Duodenal mucosa (tissue), 2 donors: ENCODE measurements around the gene CHRDL2.

Experiments
- H3K27ac ChIP-seq: one replicate; pipeline ENCODE4 v1.7.0; 2013; ENCODE audit warnings: low read depth, low read length
- H3K27me3 ChIP-seq, 2 donors: one replicate each; pipeline ENCODE4 v1.7.0; 2013; ENCODE audit warnings: low read length in 2 of 2, control low read depth in 1 of 2; ENCODE audit not compliant: insufficient read depth in 2 of 2, control insufficient read depth in 1 of 2
- H3K36me3 ChIP-seq, 2 donors: one replicate each; pipeline ENCODE4 v1.7.0; 2013; ENCODE audit warnings: low read length in 2 of 2, control low read depth in 1 of 2; ENCODE audit not compliant: insufficient read depth in 2 of 2, control insufficient read depth in 1 of 2
- H3K4me1 ChIP-seq, 2 donors: one replicate each; pipeline ENCODE4 v1.7.0; 2013; ENCODE audit warnings: low read length in 2 of 2, control low read depth in 1 of 2; ENCODE audit not compliant: insufficient read depth in 2 of 2, control insufficient read depth in 1 of 2
- H3K4me3 ChIP-seq, 2 donors: one replicate each; pipeline ENCODE4 v1.7.0; 2013; ENCODE audit warnings: low read length in 2 of 2, low read depth in 1 of 2
- H3K9ac ChIP-seq, 2 donors: one replicate each; pipeline ENCODE4 v1.7.0; 2013; ENCODE audit warnings: low read length in 2 of 2, low read depth in 1 of 2
- H3K9me3 ChIP-seq, 2 donors: one replicate each; pipeline ENCODE4 v1.7.0; 2013; ENCODE audit warnings: low read length in 2 of 2, control low read depth in 1 of 2; ENCODE audit not compliant: control insufficient read depth in 1 of 2

CHRDL2 gene

GRCh38 chr11:74650498-74650897, 80.7 kb downstream of the CHRDL2 start:
- Histone ChIP-seq H3K9ac (no peak overlapping the region), H3K9me3 (no peaks in the 10 kb centered on the region), H3K27ac (no peak overlapping the region), H3K4me1 (peaks cover 0 to 8% of the 10 kb centered on the region in 2 donors), H3K36me3 (peaks cover 14 to 21% of the 10 kb centered on the region in 2 donors), H3K4me3 (no peak overlapping the region), H3K27me3 (no peaks in the 10 kb centered on the region)

GRCh38 chr11:74648894-74649293, 82.3 kb downstream of the CHRDL2 start:
- Histone ChIP-seq H3K27ac (no peak overlapping the region), H3K27me3 (no peaks in the 10 kb centered on the region), H3K4me3 (no peak overlapping the region), H3K4me1 (peaks cover 0 to 8% of the 10 kb centered on the region in 2 donors), H3K9ac (no peak overlapping the region), H3K9me3 (no peaks in the 10 kb centered on the region), H3K36me3 (peaks cover 16 to 20% of the 10 kb centered on the region in 2 donors)

- peaks cover 15 to 20% of the 10 kb centered on the region in 2 donors for H3K36me3 ChIP-seq
- no peak overlapping the region for H3K4me3 ChIP-seq
- no peaks in the 10 kb centered on the region for H3K27me3 ChIP-seq
- H3K9ac ChIP-seq, result no peak overlapping the region
- H3K27ac ChIP-seq, result no peak overlapping the region
- no peaks in the 10 kb centered on the region for H3K9me3 ChIP-seq
- peaks cover 0 to 8% of the 10 kb centered on the region in 2 donors for H3K4me1 ChIP-seq
These were observed 83.4 kb downstream of the CHRDL2 start for GRCh38 chr11:74647831-74648230.

- H3K36me3 ChIP-seq, result peaks cover 12 to 20% of the 10 kb centered on the region in 2 donors
- H3K27me3 ChIP-seq, result no peaks in the 10 kb centered on the region
- no peak overlapping the region for H3K4me3 ChIP-seq
- no peak overlapping the region for H3K27ac ChIP-seq
- no peak overlapping the region for H3K9ac ChIP-seq
- peaks cover 0 to 8% of the 10 kb centered on the region in 2 donors for H3K4me1 ChIP-seq
- H3K9me3 ChIP-seq, result no peaks in the 10 kb centered on the region
These were observed 83.8 kb downstream of the CHRDL2 start for GRCh38 chr11:74647404-74647803.

- Histone ChIP-seq H3K27me3 (no peaks in the 10 kb centered on the region), H3K4me1 (peaks cover 0 to 8% of the 10 kb centered on the region in 2 donors), H3K36me3 (peaks cover 15 to 16% of the 10 kb centered on the region in 2 donors), H3K4me3 (no peak overlapping the region), H3K9ac (no peak overlapping the region), H3K27ac (no peak overlapping the region), H3K9me3 (no peaks in the 10 kb centered on the region)
These were observed 84.3 kb downstream of the CHRDL2 start for GRCh38 chr11:74646954-74647353.
